HepG2 (cell line): ENCODE measurements around the gene SERINC1. TPM values are rescaled to one million over a fixed set of nuclear protein-coding genes. Genes with fewer than 3 reads are reported as not detected.

Experiments used
- AGO2 ChIP-seq: fragments of 200-400 bp; formaldehyde crosslinking; optimal IDR thresholded peaks from 2 replicates; pipeline ENCODE3; 2017; ENCODE audit warnings: mild to moderate bottlenecking, low read depth, low read length, moderate library complexity
- ARNT ChIP-seq: fragments of 450-650 bp; IDR thresholded peaks from 2 replicates; pipeline ENCODE4 v1.6.1; 2017
- ATF2 ChIP-seq: sonication (generic); formaldehyde crosslinking; IDR thresholded peaks from 2 replicates; pipeline ENCODE4 v1.4.0; 2020; ENCODE audit warnings: missing genetic modification reagents
- BRCA1 ChIP-seq: sonication (generic); formaldehyde crosslinking; IDR thresholded peaks from 2 replicates; pipeline ENCODE4 v1.4.0; 2020; ENCODE audit warnings: missing genetic modification reagents
- CBFB ChIP-seq: sonication (generic); formaldehyde crosslinking; IDR thresholded peaks from 2 replicates; pipeline ENCODE4 v1.4.0; 2020; ENCODE audit warnings: missing genetic modification reagents
- EED ChIP-seq: sonication (generic); formaldehyde crosslinking; IDR thresholded peaks from 2 replicates; pipeline ENCODE4 v1.5.0; 2020; ENCODE audit warnings: mild to moderate bottlenecking, missing genetic modification reagents
- KAT2B ChIP-seq: fragments of 150-350 bp; IDR thresholded peaks from 2 replicates; pipeline ENCODE4 v1.6.1; 2014; ENCODE audit warnings: low read depth, low read length, borderline replicate concordance
- MAX ChIP-seq: IDR thresholded peaks from 2 replicates; pipeline ENCODE4 v1.6.1; 2012; ENCODE audit warnings: inconsistent platforms
- NFE2 ChIP-seq: sonication (generic); formaldehyde crosslinking; IDR thresholded peaks from 2 replicates; pipeline ENCODE4 v1.4.0; 2020; ENCODE audit warnings: missing genetic modification reagents
- NR2F2 ChIP-seq: IDR thresholded peaks from 2 replicates; pipeline ENCODE4 v1.6.1; 2012; ENCODE audit warnings: low read depth, inconsistent platforms, borderline replicate concordance
- PAX8 ChIP-seq: sonication (generic); formaldehyde crosslinking; IDR thresholded peaks from 2 replicates; pipeline ENCODE4 v1.8.0; 2022; ENCODE audit warnings: mild to moderate bottlenecking, missing genetic modification reagents, borderline replicate concordance
- SMAD9 ChIP-seq: sonication (generic); formaldehyde crosslinking; IDR thresholded peaks from 2 replicates; pipeline ENCODE4 v1.5.1; 2020; ENCODE audit warnings: mild to moderate bottlenecking, missing genetic modification reagents
- ZBTB8A ChIP-seq: sonication (generic); formaldehyde crosslinking; IDR thresholded peaks from 2 replicates; pipeline ENCODE4 v1.4.0; 2020; ENCODE audit warnings: mild to moderate bottlenecking, low read depth, missing genetic modification reagents, borderline replicate concordance
- ZNF142 ChIP-seq: sonication (generic); formaldehyde crosslinking; IDR thresholded peaks from 2 replicates; pipeline ENCODE4 v1.4.0; 2020; ENCODE audit warnings: missing genetic modification reagents
- ZNF281 ChIP-seq: sonication (generic); formaldehyde crosslinking; IDR thresholded peaks from 2 replicates; pipeline ENCODE4 v1.4.0; 2020; ENCODE audit warnings: missing genetic modification reagents, borderline replicate concordance
- ZNF460 ChIP-seq: sonication (generic); formaldehyde crosslinking; IDR thresholded peaks from 2 replicates; pipeline ENCODE4 v1.5.1; 2020; ENCODE audit warnings: missing genetic modification reagents, mild to moderate bottlenecking, borderline replicate concordance
- ZNF747 ChIP-seq: sonication (generic); formaldehyde crosslinking; IDR thresholded peaks from 2 replicates; pipeline ENCODE4 v1.8.1; 2023; ENCODE audit warnings: missing genetic modification reagents, mild to moderate bottlenecking, borderline replicate concordance
- ZNF782 ChIP-seq: sonication (generic); formaldehyde crosslinking; IDR thresholded peaks from 2 replicates; pipeline ENCODE4 v1.4.0; 2020; ENCODE audit warnings: missing genetic modification reagents, mild to moderate bottlenecking, borderline replicate concordance
- ZSCAN21 ChIP-seq: sonication (generic); formaldehyde crosslinking; IDR thresholded peaks from 2 replicates; pipeline ENCODE4 v1.8.0; 2022; ENCODE audit warnings: mild to moderate bottlenecking, missing genetic modification reagents, moderate library complexity, borderline replicate concordance
- polyA plus RNA-seq, 8 experiments: library from polyadenylated mRNA; depleted of rRNA in 3 of 8; stranded (reverse) in 7 of 8; unstranded in 1 of 8; fragments of >200 nt; fragmentation: Illumina TruSeq in 4 of 8; extraction: Trizol in 4 of 8; gene quantifications; 2 replicates each; pipeline versions ENCODE4 v1.2.1 to v1.2.3, GENCODE V29; 2011 to 2016; ENCODE audit warnings: low read depth in 4 of 8, missing spikeins in 1 of 8, mixed read lengths in 1 of 8; ENCODE audit not compliant: insufficient read depth in 1 of 8
- total RNA-seq, 5 experiments: library from RNA; depleted of rRNA; stranded (reverse); fragments of >200 nt; fragmentation: Illumina TruSeq; extraction: Trizol; gene quantifications; 2 replicates each; pipeline ENCODE4 v1.2.3, GENCODE V29; 2016; ENCODE audit warnings: low read depth in 1 of 5

SERINC1 gene
- total and polyA plus RNA-seq, 2 of the 13 experiments (the other 11 are each of a cell fraction or from before 2014, with no cell fraction given) = 93.5 to 112 TPM

GRCh38 chr6:122399348-122400120, 72.1 kb downstream of the SERINC1 start, which contains the start of gene HSF2 (continued):
- TF ChIP-seq CBFB (CRISPR knock-in tag) (no peak; the same call in none of the 2 replicates), ARNT (no peak), MAX (peak; percentile 96), ZSCAN21 (CRISPR knock-in tag) (no peak; the same call in 1 of the 2 replicates), PAX8 (CRISPR knock-in tag) (no peak; the same call in 1 of the 2 replicates), BRCA1 (CRISPR knock-in tag) (peak; percentile 71; the same call in 1 of the 2 replicates), EED (CRISPR knock-in tag) (peak; percentile 84; the same call in 1 of the 2 replicates), ATF2 (no peak), NR2F2 (no peak), ZNF460 (CRISPR knock-in tag) (no peak), ZNF281 (CRISPR knock-in tag) (peak; percentile 95), ZNF747 (CRISPR knock-in tag) (peak; percentile 72; the same call in 1 of the 2 replicates), KAT2B (no peak), SMAD9 (CRISPR knock-in tag) (no peak), AGO2 (peak; percentile 87), ZBTB8A (CRISPR knock-in tag) (no peak), NFE2 (CRISPR knock-in tag) (no peak), ZNF782 (CRISPR knock-in tag) (peak; percentile 67; the same call in 1 of the 2 replicates), ZNF142 (CRISPR knock-in tag) (no peak; the same call in 1 of the 2 replicates)
